Measurements from ENCODE around the gene RNLS.

RNLS gene

DNA sequence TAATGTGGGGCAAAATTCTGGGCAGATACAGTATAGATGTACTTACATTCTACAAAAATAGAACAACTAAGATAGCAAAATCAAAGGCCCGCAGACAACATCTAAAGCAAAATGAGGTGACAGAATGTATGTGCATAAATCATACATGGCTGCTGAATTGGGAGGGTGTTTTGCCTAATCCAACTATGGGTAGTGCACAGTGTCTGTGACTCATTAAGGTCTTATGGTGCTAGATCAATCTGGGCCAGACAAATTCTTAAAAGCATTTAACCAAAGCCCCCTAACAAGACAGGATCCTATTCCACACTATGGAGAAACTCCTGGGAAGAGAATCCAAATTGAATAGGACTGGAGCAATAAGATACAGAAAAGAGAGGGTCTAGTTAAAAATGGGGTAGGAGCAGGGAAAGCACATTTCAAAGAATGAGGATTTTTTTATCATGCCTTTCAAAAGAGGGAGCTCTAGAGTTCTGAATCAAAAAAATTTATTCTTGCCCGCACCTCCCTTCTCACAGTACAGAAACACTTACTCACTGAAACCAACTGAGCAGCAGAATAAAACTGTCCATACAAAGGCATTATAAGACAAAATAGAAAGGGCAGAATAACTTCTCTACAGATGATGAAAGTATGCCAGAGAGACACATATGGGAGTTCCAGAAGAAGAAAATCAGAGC is 181.3 kb downstream of the RNLS start:
- no peaks in the 10 kb centered on the region; the same call in 1 of the 2 replicates for H3K9me3 ChIP-seq (ENCODE audit: control insufficient read depth, insufficient read depth, low read depth, low read length)
- POLR2A ChIA-PET, result no interaction called here
- no peak overlapping the region for H3K4me3 ChIP-seq (ENCODE audit: low read depth, low read length)
- CTCF ChIA-PET, result interaction anchor here (0.7 to 1.4 kb wide), 6 partner anchors 10 to 698 kb away, joined by 3 to 5 read pairs (median 4); no protein-coding TSS in a partner anchor
- H3K36me3 ChIP-seq (ENCODE audit: control insufficient read depth in 2 of 2, insufficient read depth in 1 of 2, low read length in 2 of 2), result no peaks in the 10 kb centered on the region
- no peak overlapping the region for H3K27ac ChIP-seq (ENCODE audit: extremely low read depth, low read depth, low read length)
- no peaks in the 10 kb centered on the region; the same call in 1 of the 2 replicates for H3K4me1 ChIP-seq (ENCODE audit: control insufficient read depth, insufficient read depth, low read length)
- no peak for TF ChIP-seq SP3 (tag by site-specific recombination; IDR thresholded peaks at IDR 0.05)
- TF ChIP-seq ZNF792 (tag by site-specific recombination; IDR thresholded peaks at IDR 0.05), result no peak
- TF ChIP-seq ZNF221 (tag by site-specific recombination; IDR thresholded peaks at IDR 0.05; ENCODE audit: borderline replicate concordance), result no peak
- TF ChIP-seq, protein P1, sequence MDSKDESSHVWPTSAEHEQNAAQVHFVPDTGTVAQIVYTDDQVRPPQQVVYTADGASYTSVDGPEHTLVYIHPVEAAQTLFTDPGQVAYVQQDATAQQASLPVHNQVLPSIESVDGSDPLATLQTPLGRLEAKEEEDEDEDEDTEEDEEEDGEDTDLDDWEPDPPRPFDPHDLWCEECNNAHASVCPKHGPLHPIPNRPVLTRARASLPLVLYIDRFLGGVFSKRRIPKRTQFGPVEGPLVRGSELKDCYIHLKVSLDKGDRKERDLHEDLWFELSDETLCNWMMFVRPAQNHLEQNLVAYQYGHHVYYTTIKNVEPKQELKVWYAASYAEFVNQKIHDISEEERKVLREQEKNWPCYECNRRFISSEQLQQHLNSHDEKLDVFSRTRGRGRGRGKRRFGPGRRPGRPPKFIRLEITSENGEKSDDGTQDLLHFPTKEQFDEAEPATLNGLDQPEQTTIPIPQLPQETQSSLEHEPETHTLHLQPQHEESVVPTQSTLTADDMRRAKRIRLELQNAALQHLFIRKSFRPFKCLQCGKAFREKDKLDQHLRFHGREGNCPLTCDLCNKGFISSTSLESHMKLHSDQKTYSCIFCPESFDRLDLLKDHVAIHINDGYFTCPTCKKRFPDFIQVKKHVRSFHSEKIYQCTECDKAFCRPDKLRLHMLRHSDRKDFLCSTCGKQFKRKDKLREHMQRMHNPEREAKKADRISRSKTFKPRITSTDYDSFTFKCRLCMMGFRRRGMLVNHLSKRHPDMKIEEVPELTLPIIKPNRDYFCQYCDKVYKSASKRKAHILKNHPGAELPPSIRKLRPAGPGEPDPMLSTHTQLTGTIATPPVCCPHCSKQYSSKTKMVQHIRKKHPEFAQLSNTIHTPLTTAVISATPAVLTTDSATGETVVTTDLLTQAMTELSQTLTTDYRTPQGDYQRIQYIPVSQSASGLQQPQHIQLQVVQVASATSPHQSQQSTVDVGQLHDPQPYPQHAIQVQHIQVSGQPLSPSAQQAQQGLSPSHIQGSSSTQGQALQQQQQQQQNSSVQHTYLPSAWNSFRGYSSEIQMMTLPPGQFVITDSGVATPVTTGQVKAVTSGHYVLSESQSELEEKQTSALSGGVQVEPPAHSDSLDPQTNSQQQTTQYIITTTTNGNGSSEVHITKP (tag by site-specific recombination; IDR thresholded peaks at IDR 0.05), result 0 out of 2 replicates have a peak, but pooled peaks have one; percentile 11

GRCh38 chr10:88399240-88399639 is 183.9 kb downstream of the RNLS start:
- Histone ChIP-seq H3K9me3 (ENCODE audit: control insufficient read depth, insufficient read depth, low read depth, low read length) (no peaks in the 10 kb centered on the region; the same call in 1 of the 2 replicates), H3K27ac (ENCODE audit: extremely low read depth, low read depth, low read length) (no peak overlapping the region)
- CTCF ChIA-PET, result no interaction called here

GRCh38 chr10:88395677-88396076 is 187.4 kb downstream of the RNLS start:
- Histone ChIP-seq H3K36me3 (ENCODE audit: control insufficient read depth in 2 of 2, insufficient read depth in 1 of 2, low read length in 2 of 2) (no peaks in the 10 kb centered on the region), H3K4me1 (ENCODE audit: control insufficient read depth, insufficient read depth, low read length) (no peaks in the 10 kb centered on the region), H3K9me3 (ENCODE audit: control insufficient read depth, insufficient read depth, low read depth, low read length) (no peaks in the 10 kb centered on the region; the same call in 1 of the 2 replicates), H3K4me3 (ENCODE audit: low read depth, low read length) (no peak overlapping the region), H3K27ac (ENCODE audit: extremely low read depth, low read depth, low read length) (no peak overlapping the region)
- ChIA-PET CTCF (interaction anchor here (0.6 kb wide), 1 partner anchor 293 kb away, joined by 4 read pairs; no protein-coding TSS in a partner anchor), POLR2A (no interaction called here)
- TF ChIP-seq ZNF610 (tag by site-specific recombination; IDR thresholded peaks at IDR 0.05; ENCODE audit: borderline replicate concordance), result 0 out of 2 replicates have a peak, but pooled peaks have one; percentile 37
- TF ChIP-seq TRIM28 (IDR thresholded peaks at IDR 0.05; ENCODE audit: borderline replicate concordance, low read length), result peak; percentile 98
- TF ChIP-seq ZNF626 (tag by site-specific recombination; IDR thresholded peaks at IDR 0.05), result peak; percentile 94
- peak; percentile 94 for TF ChIP-seq SETDB1 (IDR thresholded peaks at IDR 0.05; ENCODE audit: insufficient read length, low read length)
- TF ChIP-seq ZNF549 (tag by site-specific recombination; IDR thresholded peaks at IDR 0.05), result peak; percentile 67; the same call in 1 of the 2 replicates
- TF ChIP-seq ZNF510 (tag by site-specific recombination; IDR thresholded peaks at IDR 0.05; ENCODE audit: insufficient replicate concordance), result no peak
- TF ChIP-seq MYNN (tag by site-specific recombination; IDR thresholded peaks at IDR 0.05; ENCODE audit: borderline replicate concordance), result no peak
- TF ChIP-seq ZNF19 (tag by site-specific recombination; IDR thresholded peaks at IDR 0.05; ENCODE audit: low read depth), result no peak
- no peak for TF ChIP-seq ZNF776 (tag by site-specific recombination; IDR thresholded peaks at IDR 0.05; ENCODE audit: borderline replicate concordance)

More at GRCh38 chr10:88399240-88399639, 183.9 kb downstream of the RNLS start:
- no peak overlapping the region for H3K4me3 ChIP-seq (ENCODE audit: low read depth, low read length)
- TF ChIP-seq ZNF146 (tag by site-specific recombination; IDR thresholded peaks at IDR 0.05), result peak; percentile 69
- no peak for TF ChIP-seq ZNF768 (tag by site-specific recombination; IDR thresholded peaks at IDR 0.05)
- H3K36me3 ChIP-seq (ENCODE audit: control insufficient read depth in 2 of 2, insufficient read depth in 1 of 2, low read length in 2 of 2), result no peaks in the 10 kb centered on the region
- H3K4me1 ChIP-seq (ENCODE audit: control insufficient read depth, insufficient read depth, low read length), result no peaks in the 10 kb centered on the region
- POLR2A ChIA-PET, result no interaction called here
